SK-N-SH (cell line): ENCODE results near the gene PPP1R9A. TPM values are rescaled to one million over a fixed set of nuclear protein-coding genes. Genes with fewer than 3 reads are reported as not detected.

Experiments
- CTCF ChIA-PET: fragments of 300-600, 350-600 bp; formaldehyde crosslinking; extraction: SDS; loops from one replicate; lab custom pipeline; 2021; lab: Yijun Ruan, JAX
- POLR2A ChIA-PET: fragments of 350-600 bp; sonication (Branson Sonifier 250); formaldehyde crosslinking; extraction: SDS; loops from one replicate; lab custom pipeline; 2020; ENCODE audit warnings: antibody characterized with exemption, inconsistent platforms; lab: Yijun Ruan, JAX
- DNase-seq: peaks from one replicate; pipeline ENCODE4 v3.0.0; 2012
- H2AFZ ChIP-seq: fragments of 200-600 bp; sonication (generic); 2 replicates; pipeline ENCODE4 v1.8.1; 2016; ENCODE audit warnings: antibody characterized with exemption, mild to moderate bottlenecking, low read depth
- H3F3A ChIP-seq: fragments of 200-600 bp; sonication (generic); replicated peaks from 2 replicates; pipeline ENCODE3; 2016; ENCODE audit warnings: antibody characterized with exemption, mild to moderate bottlenecking; ENCODE audit not compliant: insufficient read depth
- H3K27ac ChIP-seq, 2 experiments: fragments of 200-500 bp in 1 of 2; fragments of 200-600 bp in 1 of 2; sonication (Bioruptor generic) in 1 of 2; sonication (generic), shearing (Covaris generic) in 1 of 2; 2 replicates each; pipeline versions ENCODE4 v1.5.1 to v1.6.1; 2014 to 2016; ENCODE audit warnings: low read depth in 2 of 2, inconsistent platforms in 1 of 2, low read length in 1 of 2, mild to moderate bottlenecking in 1 of 2, mixed read lengths in 1 of 2
- H3K27me3 ChIP-seq: fragments of 200-600 bp; sonication (generic), shearing (Covaris generic); 2 replicates; pipeline ENCODE4 v1.6.1; 2016; ENCODE audit warnings: mixed run types; ENCODE audit not compliant: insufficient read depth
- H3K36me3 ChIP-seq, 2 experiments: fragments of 200-500 bp in 1 of 2; fragments of 200-600 bp in 1 of 2; sonication (Bioruptor generic) in 1 of 2; sonication (generic) in 1 of 2; replicated peaks in 1 of 2; 2 replicates each; pipeline versions ENCODE3 to v1.5.1; 2014 to 2016; ENCODE audit warnings: low read length in 1 of 2, mild to moderate bottlenecking in 1 of 2; ENCODE audit not compliant: insufficient read depth in 2 of 2, control insufficient read depth in 1 of 2
- H3K4me1 ChIP-seq, 2 experiments: fragments of 200-500 bp in 1 of 2; fragments of 200-600 bp in 1 of 2; sonication (Bioruptor generic) in 1 of 2; sonication (generic), shearing (Covaris generic) in 1 of 2; 2 replicates each; pipeline versions ENCODE4 v1.5.1 to v1.6.1; 2014 to 2016; ENCODE audit warnings: low read depth in 1 of 2, low read length in 1 of 2, mixed run types in 1 of 2; ENCODE audit not compliant: insufficient read depth in 2 of 2, control insufficient read depth in 1 of 2
- H3K4me2 ChIP-seq: fragments of 200-600 bp; sonication (generic), shearing (Covaris generic); 2 replicates; pipeline ENCODE4 v1.6.1; 2017; ENCODE audit warnings: mixed run types
- H3K4me3 ChIP-seq, 2 experiments: fragments of 200-500 bp in 1 of 2; fragments of 200-600 bp in 1 of 2; sonication (Bioruptor generic) in 1 of 2; sonication (generic), shearing (Covaris generic) in 1 of 2; 2 replicates each; pipeline versions ENCODE4 v1.5.1 to v1.8.1; 2014 to 2016; ENCODE audit warnings: low read depth in 2 of 2, inconsistent platforms in 1 of 2, low read length in 1 of 2, mild to moderate bottlenecking in 1 of 2, mixed read lengths in 1 of 2, moderate library complexity in 1 of 2
- H3K79me2 ChIP-seq: fragments of 200-600 bp; sonication (generic); 2 replicates; pipeline ENCODE4 v1.8.1; 2017; ENCODE audit warnings: mild to moderate bottlenecking; ENCODE audit not compliant: insufficient read depth
- H3K9ac ChIP-seq: fragments of 200-600 bp; sonication (generic); 2 replicates; pipeline ENCODE4 v1.6.1; 2017; ENCODE audit warnings: mixed run types
- H3K9me2 ChIP-seq: fragments of 200-600 bp; sonication (generic); 2 replicates; pipeline ENCODE4 v1.6.1; 2017; ENCODE audit warnings: mixed run types
- H3K9me3 ChIP-seq: fragments of 200-600 bp; sonication (generic); 2 replicates; pipeline ENCODE4 v1.6.1; 2017; ENCODE audit warnings: mixed run types, mild to moderate bottlenecking, moderate library complexity
- H4K20me1 ChIP-seq: fragments of 200-600 bp; sonication (generic); 2 replicates; pipeline ENCODE4 v1.6.1; 2017; ENCODE audit warnings: mild to moderate bottlenecking, mixed run types; ENCODE audit not compliant: insufficient read depth
- CHD2 ChIP-seq: fragments of 150-350 bp; IDR thresholded peaks from 2 replicates; pipeline ENCODE4 v1.6.1; 2018; ENCODE audit warnings: low read length; ENCODE audit not compliant: partially characterized antibody
- EP300 ChIP-seq, 2 experiments: IDR thresholded peaks; 2 replicates each; pipeline versions ENCODE4 v1.4.0 to v1.6.1; 2012; ENCODE audit warnings: borderline replicate concordance in 1 of 2, low read depth in 1 of 2, low read length in 1 of 2
- EZH2phosphoT487 ChIP-seq: fragments of 200-600 bp; sonication (generic); IDR thresholded peaks from 2 replicates; pipeline ENCODE4 v1.6.1; 2017; ENCODE audit warnings: low read depth, mixed run types, mild to moderate bottlenecking, antibody characterized with exemption, moderate library complexity, borderline replicate concordance
- FOXJ3 ChIP-seq: sonication (generic); formaldehyde crosslinking; IDR thresholded peaks from 2 replicates; pipeline ENCODE4 v1.5.1; 2020; ENCODE audit warnings: mild to moderate bottlenecking, missing genetic modification reagents
- FOXM1 ChIP-seq: IDR thresholded peaks from 2 replicates; pipeline ENCODE4 v1.4.0; 2012; ENCODE audit warnings: low read depth, mild to moderate bottlenecking
- GABPA ChIP-seq: IDR thresholded peaks from 2 replicates; pipeline ENCODE4 v1.4.0; 2012; ENCODE audit warnings: low read depth, mild to moderate bottlenecking
- GATA2 ChIP-seq: sonication (generic); formaldehyde crosslinking; IDR thresholded peaks from 2 replicates; pipeline ENCODE4 v1.5.0; 2020; ENCODE audit warnings: mild to moderate bottlenecking, missing genetic modification reagents
- JUND ChIP-seq: IDR thresholded peaks from 2 replicates; pipeline ENCODE4 v1.4.0; 2012
- MEF2A ChIP-seq: IDR thresholded peaks from 2 replicates; pipeline ENCODE4 v1.4.0; 2012; ENCODE audit warnings: low read depth, borderline replicate concordance
- MXI1 ChIP-seq: IDR thresholded peaks from 2 replicates; pipeline ENCODE4 v1.6.1; 2012; ENCODE audit warnings: mild to moderate bottlenecking, low read depth, low read length, improper control_type of control experiment
- NFIC ChIP-seq: IDR thresholded peaks from 2 replicates; pipeline ENCODE4 v1.4.0; 2012; ENCODE audit warnings: borderline replicate concordance
- NRF1 ChIP-seq: IDR thresholded peaks from 2 replicates; pipeline ENCODE4 v1.6.1; 2012; ENCODE audit warnings: low read depth, mild to moderate bottlenecking, low read length
- POLR2AphosphoS5 ChIP-seq: IDR thresholded peaks from 2 replicates; pipeline ENCODE4 v1.6.1; 2012; ENCODE audit warnings: low read depth, low read length
- RAD21 ChIP-seq: IDR thresholded peaks from 2 replicates; pipeline ENCODE4 v1.6.1; 2012; ENCODE audit warnings: mild to moderate bottlenecking, low read length
- REST ChIP-seq: IDR thresholded peaks from 2 replicates; pipeline ENCODE4 v1.6.1; 2012; ENCODE audit warnings: mild to moderate bottlenecking, low read depth, low read length, moderate library complexity
- RFX5 ChIP-seq: IDR thresholded peaks from 2 replicates; pipeline ENCODE4 v1.6.1; 2012; ENCODE audit warnings: mild to moderate bottlenecking, improper control_type of control experiment, low read length
- RXRA ChIP-seq: IDR thresholded peaks from 2 replicates; pipeline ENCODE4 v1.4.0; 2012; ENCODE audit warnings: low read depth, mild to moderate bottlenecking, borderline replicate concordance
- SIN3A ChIP-seq: IDR thresholded peaks from 2 replicates; pipeline ENCODE4 v1.6.1; 2012; ENCODE audit warnings: low read depth, mild to moderate bottlenecking, low read length, moderate library complexity, borderline replicate concordance
- SMC3 ChIP-seq: IDR thresholded peaks from 2 replicates; pipeline ENCODE4 v1.6.1; 2012; ENCODE audit warnings: low read depth, low read length, improper control_type of control experiment
- TCF12 ChIP-seq: IDR thresholded peaks from 2 replicates; pipeline ENCODE4 v1.4.0; 2012
- USF1 ChIP-seq: IDR thresholded peaks from 2 replicates; pipeline ENCODE4 v1.4.0; 2012; ENCODE audit warnings: low read depth, borderline replicate concordance
- ZBTB33 ChIP-seq: IDR thresholded peaks from 2 replicates; pipeline ENCODE4 v1.4.0; 2012; ENCODE audit warnings: low read depth, borderline replicate concordance
- WGBS: methylation state at CpG from one replicate; pipeline ENCODE4 v1.1.6; 2017; ENCODE audit warnings: low lambda C conversion rate; 5-methylcytosine and 5-hydroxymethylcytosine counted together
- polyA plus RNA-seq, 3 experiments: library from polyadenylated mRNA; depleted of rRNA; stranded (reverse); fragments of >200 nt; gene quantifications; 2 replicates each; pipeline ENCODE4 v1.2.3, GENCODE V29; 2012

Gene PPP1R9A
- polyA plus RNA-seq, 1 of the 3 experiments (the other 2 are of a cell fraction): 0.30 TPM

- no peaks in the 10 kb centered on the region for H3K27me3 ChIP-seq
- ChIA-PET CTCF (interaction anchor here (0.8 to 1.8 kb wide), 4 partner anchors 10 to 793 kb away, joined by 3 to 6 read pairs (median 4); no protein-coding TSS in a partner anchor), POLR2A (no interaction called here)
- H3F3A ChIP-seq: no peaks in the 10 kb centered on the region
- DNase-seq: no peak
- H2AFZ ChIP-seq: no peak overlapping the region
- H4K20me1 ChIP-seq: no peaks in the 10 kb centered on the region
- H3K9me2 ChIP-seq: no peaks in the 10 kb centered on the region
- WGBS: 56% methylated on average over 2 of the region's 2 CpGs
- no peaks in the 10 kb centered on the region for H3K36me3 ChIP-seq
- H3K9ac ChIP-seq: no peak overlapping the region
- TF ChIP-seq GABPA: no peak
- no peak for TF ChIP-seq FOXM1
- TF ChIP-seq USF1: no peak
- TF ChIP-seq SIN3A: no peak
- no peak for TF ChIP-seq POLR2AphosphoS5
- no peak for TF ChIP-seq FOXJ3 (CRISPR knock-in tag)
- no peak for TF ChIP-seq CHD2
- TF ChIP-seq NRF1: no peak
- no peak for TF ChIP-seq JUND
- TF ChIP-seq EZH2phosphoT487: no peak
- no peak for TF ChIP-seq NFIC
- no peak for TF ChIP-seq TCF12
- TF ChIP-seq MEF2A: no peak
- no peak for TF ChIP-seq SMC3
- no peak for TF ChIP-seq ZBTB33
- no peak for TF ChIP-seq GATA2 (CRISPR knock-in tag)
- no peak for TF ChIP-seq EP300 (IDR thresholded peaks at IDR 0.05; ENCODE audit: borderline replicate concordance in 1 of 2, low read depth in 1 of 2, low read length in 1 of 2)
- TF ChIP-seq, all 33 proteins: peak for 0
- H3K4me1 ChIP-seq: peaks cover 0 to 3% of the 10 kb centered on the region in 2 experiments; a peak in 2 of 4 replicates
- no peaks in the 10 kb centered on the region for H3K79me2 ChIP-seq
- H3K27ac ChIP-seq: no peak overlapping the region
- H3K4me3 ChIP-seq: no peak overlapping the region
- no peak overlapping the region for H3K4me2 ChIP-seq
- H3K9me3 ChIP-seq: 0 out of 2 replicates have a peak, but pooled peaks cover 3% of the 10 kb centered on the region
Measured at GRCh38 chr7:95242266-95242665, 334.9 kb downstream of the PPP1R9A start.

GRCh38 chr7:95244616-95245015 lies 337.2 kb downstream of the PPP1R9A start:
- ChIA-PET CTCF (no interaction called here), POLR2A (no interaction called here)
- TF ChIP-seq RFX5 (no peak), RXRA (no peak), FOXM1 (no peak), RAD21 (no peak), MXI1 (no peak), USF1 (no peak), MEF2A (no peak), REST (no peak), GABPA (no peak)

More at GRCh38 chr7:95244616-95245015, 337.2 kb downstream of the PPP1R9A start:
- Histone ChIP-seq H4K20me1 (no peaks in the 10 kb centered on the region), H3K4me2 (no peak overlapping the region), H3K4me3 (no peak overlapping the region), H3F3A (no peaks in the 10 kb centered on the region), H3K9me2 (no peaks in the 10 kb centered on the region), H3K27ac (no peak overlapping the region), H3K36me3 (no peaks in the 10 kb centered on the region), H2AFZ (no peak overlapping the region), H3K27me3 (no peaks in the 10 kb centered on the region), H3K9ac (no peak overlapping the region), H3K9me3 (0 out of 2 replicates have a peak, but pooled peaks cover 3% of the 10 kb centered on the region), H3K4me1 (peaks cover 0 to 4% of the 10 kb centered on the region in 2 experiments; a peak in 2 of 4 replicates), H3K79me2 (no peaks in the 10 kb centered on the region)
- no peak for DNase-seq
